Activated T-cell treated with anti-CD3 and anti-CD28 coated beads for 1 hour (primary cell): ENCODE results near the gene CLSTN2.

Source experiments
- DNase-seq: peaks from one replicate; pipeline ENCODE4 v3.0.0-alpha.2; 2020; ENCODE audit warnings: low read depth

The CLSTN2 gene

DNA sequence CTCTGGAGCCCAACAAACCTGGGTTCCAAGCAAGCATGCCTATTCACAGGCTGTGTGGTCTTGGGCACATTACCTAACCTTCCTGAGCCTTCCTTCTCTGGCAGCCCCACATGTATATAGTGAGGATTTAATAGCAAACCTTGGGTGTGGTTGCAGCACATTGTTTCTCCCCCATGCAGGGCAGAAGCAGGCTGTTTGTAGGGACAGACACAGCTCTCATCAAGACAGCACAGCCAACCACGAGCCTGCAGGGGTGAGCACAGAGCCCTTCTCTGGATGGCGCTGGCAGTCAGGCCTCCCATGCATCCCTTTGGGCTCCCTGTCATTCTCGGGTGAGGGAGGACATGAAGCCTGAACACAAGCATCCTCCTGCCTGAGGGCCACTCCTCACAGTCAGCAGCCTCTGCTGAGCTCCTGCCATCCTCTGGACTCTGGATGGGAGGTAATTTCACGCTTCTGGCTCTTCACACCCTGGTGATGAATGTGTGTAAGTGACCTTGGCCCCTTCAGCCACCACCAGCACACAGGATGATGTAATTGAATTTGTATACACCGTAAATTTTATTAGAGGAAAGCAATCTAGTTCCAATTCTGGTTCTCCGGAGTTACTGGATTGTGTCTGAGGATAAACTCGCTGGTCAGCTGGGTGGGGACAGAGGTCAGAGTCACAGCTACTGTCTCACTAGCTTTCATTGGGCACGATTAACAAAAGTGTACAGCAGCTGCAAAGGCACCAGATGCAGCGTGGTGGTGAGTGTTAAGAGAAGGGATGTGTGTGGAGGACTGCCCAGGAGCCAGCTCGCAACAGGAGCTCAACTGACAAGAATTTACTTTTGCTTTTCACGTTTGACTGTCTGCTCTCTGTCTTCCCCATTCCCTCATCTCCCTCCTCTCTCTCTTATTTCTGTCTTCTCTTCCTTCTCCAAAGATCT, 118.1 kb downstream of the CLSTN2 start:
- no peak for DNase-seq

DNA sequence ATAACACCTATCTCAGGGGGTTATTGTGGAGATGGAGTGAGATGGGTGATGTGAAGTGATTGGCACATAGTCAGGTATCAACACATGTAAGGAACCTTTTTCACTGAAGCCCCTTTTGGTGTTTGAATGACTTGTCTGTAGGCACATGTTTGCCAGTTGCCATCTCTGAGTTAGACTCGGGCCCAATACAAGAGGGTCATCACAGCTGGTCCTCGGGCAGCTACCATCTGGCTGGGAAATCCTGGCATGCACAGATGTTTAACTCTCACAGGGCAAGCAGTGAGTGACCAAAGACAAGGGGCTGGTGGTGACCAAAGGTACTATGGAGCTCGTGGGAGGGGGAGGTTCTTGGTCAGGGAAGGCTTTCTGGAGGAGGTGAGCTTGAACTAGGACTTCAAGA, 118.8 kb downstream of the CLSTN2 start:
- no peak for DNase-seq

DNA sequence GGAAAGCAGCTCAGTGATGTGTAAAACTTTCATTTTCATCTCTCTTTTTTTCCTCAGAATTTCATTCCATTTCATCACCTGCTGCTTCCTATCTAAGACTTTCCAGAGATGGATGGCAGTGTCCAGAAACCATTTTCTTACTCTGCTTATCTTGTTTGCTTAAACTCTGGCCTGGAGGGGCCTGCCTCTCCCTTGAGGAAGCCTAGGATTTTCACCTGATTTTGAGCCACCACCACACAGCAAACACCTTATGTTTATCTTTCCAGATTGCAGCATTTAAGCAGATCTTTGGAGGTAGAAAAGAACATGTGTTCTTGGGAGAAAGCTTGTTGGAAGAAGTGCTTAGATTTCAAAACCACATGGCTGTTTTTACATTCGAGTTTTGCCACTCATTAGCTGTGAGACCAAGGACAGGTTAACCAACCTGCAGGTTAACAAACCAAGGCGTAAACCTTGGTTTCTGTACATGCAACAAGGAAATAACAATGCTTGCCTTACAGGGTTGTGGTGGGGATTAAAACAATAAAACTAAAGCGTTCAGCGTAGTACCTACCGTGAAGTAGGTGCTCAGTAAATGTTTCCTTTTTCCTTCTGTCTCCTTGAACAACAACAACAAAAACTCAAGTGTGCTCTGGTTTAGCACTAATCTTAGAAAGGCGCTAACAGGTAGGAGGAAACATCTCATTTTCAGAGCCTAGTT, 120.3 kb downstream of the CLSTN2 start:
- DNase-seq: no peak

- no peak for DNase-seq
Measured at GRCh38 chr3:140056047-140056446, 121.1 kb downstream of the CLSTN2 start.

- no peak for DNase-seq
Measured at GRCh38 chr3:140061211-140061610, 126.2 kb downstream of the CLSTN2 start.

DNA sequence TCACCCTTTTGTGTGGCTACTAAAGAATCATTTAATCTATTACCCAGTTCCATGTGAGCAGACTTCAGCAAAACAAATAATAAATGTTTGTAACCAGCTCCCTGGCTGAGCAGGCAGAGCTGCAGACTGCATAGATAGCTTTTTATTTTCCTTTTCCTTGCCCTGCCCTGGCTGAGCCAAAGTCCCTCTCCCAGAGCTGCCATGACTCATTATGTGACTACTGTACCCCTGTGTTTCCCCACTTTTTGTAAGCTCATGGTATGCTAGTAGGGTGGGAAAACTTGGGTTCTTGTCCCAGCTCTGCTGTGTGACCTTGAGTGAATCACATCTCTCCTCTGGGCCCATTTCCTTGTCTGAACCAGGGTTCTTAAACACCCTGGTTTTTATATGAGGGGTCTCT, 127.5 kb downstream of the CLSTN2 start:
- DNase-seq: no peak

- DNase-seq: no peak
Measured at GRCh38 chr3:140067487-140067886, 132.5 kb downstream of the CLSTN2 start.

DNA sequence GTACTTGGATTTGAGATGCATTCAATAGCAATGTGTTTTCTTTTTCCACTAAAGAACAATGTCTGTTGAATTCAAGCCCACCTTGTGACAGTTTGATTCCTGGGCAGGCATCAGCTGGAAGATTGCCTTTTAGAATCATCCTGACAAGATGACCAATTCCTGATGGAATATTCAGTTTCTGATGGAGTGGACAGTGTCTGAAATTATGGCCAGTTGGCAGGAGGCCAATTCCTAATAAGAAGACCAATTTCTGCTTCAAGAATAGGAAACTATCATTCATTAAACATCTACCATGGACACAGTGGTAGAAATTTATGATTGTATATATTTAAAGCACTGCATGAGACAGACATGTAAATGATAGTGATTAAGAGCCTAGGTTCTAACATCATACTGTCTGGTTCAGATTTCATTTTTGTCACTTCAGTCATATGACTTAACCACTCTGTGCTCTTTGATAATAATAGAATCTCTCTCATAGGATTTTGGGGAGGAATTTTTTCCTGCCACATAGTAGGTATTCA, 133.6 kb downstream of the CLSTN2 start:
- no peak for DNase-seq

- DNase-seq: no peak
Measured at GRCh38 chr3:140073278-140074045, 138.5 kb downstream of the CLSTN2 start.

- no peak for DNase-seq
Measured at GRCh38 chr3:140076552-140076951, 141.6 kb downstream of the CLSTN2 start.

GRCh38 chr3:140077406-140077805, 142.4 kb downstream of the CLSTN2 start:
- DNase-seq: no peak

DNA sequence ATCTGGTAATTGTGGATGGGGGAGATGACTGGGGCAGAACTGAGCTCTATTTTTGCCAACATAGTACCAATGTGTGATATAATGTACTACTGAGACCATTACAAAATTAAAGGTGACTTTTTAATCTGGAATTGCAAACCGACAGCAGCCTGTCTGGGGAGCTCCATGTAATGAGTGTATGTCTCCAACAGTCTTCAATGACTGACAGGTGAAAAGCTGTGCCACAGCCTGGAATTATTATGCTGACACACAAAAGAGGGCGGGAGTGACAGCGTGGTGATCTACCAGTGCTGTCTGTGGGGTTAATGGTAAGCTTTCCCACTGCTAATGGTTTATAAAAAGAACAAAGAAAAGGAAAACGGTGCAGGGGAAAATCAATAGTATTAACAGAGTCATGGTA, 143.4 kb downstream of the CLSTN2 start:
- no peak for DNase-seq

- no peak for DNase-seq
Measured at GRCh38 chr3:140078940-140079339, 144.0 kb downstream of the CLSTN2 start.

DNA sequence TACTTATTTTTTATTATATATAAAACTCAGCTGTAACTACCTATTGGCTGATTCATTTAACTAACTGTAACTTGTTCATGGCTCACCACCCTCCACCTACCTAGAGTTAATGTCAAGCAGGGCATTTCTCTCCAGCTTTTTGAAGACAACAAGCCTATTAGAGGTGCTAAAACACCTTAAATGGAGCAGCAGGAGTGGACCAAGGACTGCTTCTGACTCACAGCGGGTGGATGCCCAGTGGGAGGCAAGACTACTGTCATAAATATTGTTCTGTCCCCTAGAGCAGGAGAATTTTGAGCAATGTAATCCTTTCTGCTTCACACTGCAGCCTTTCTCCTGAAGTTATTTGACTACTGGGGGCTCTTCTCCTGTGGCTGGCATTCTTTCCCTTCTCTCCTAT, 146.9 kb downstream of the CLSTN2 start:
- DNase-seq: no peak

DNA sequence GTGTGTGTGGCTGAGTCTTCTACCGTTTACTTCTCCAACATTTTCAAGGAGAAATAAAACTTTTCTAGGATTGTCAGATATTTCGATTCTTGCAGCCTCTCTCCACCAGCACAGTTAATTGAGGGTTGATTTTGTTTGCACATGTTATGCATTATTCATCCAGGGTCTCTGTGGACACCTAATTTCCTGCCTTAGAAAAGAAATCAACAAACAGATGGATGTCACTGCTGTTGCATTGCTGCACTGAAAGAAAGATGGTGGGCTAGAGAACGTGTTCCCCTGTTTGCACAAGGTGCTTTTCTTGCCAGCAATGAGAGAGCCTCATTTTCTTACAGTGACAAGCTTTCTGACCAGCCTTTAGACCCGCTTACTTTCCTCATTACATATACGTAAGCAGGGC, 150.0 kb downstream of the CLSTN2 start:
- DNase-seq: no peak

DNA sequence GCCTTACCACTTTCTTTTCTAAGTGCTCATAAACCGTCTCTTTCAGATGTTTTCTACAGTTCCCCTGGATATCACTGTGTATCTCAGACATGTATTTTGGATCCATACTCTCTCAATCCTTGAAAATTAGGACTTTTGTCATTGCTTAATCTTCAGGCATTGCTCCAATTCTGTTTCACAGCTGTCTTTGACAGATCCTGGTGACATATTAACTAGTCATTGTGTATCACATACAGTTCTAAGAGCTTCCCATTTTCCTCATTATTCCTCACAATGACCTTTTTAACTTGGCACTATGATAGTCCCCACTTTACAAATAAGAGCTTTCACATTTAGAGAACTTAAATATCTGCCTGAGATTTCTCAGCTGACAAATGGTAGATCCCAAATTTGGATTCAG, 151.7 kb downstream of the CLSTN2 start:
- DNase-seq: no peak

- DNase-seq: no peak
Measured at GRCh38 chr3:140088058-140088457, 153.1 kb downstream of the CLSTN2 start.

GRCh38 chr3:140088513-140088912, 153.5 kb downstream of the CLSTN2 start:
- no peak for DNase-seq

DNA sequence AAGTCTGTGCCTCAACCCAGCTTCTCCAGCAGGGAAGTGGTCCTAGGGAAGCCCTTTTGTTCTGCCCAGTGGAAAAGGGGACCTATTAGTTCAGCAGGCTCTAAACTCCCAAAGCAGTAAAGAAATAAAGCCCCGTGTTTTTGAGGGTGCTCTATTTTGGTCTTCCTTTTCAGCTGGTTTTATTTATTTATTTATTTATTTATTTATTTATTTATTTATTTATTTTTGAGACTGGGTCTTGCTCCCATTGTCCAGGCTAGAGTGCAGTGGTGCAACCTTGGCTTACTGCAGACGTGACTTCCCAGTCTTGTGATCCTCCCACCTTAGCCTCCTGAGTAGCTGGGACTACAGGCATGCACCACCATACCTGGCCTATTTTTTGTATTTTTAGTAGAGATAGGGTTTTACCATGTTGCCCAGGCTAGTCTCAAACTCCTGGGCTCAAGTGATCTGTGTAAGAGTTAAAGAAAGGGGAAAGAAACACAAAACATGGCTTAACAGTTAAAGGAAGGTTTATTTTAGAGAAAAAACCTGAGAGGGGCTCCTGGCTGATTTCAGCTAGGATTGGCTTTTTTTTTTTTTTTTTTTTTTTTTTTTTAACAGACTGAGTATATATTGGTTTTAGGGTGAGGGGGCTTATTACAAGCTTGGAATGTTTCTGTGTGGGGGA, 154.6 kb downstream of the CLSTN2 start:
- no peak for DNase-seq

DNA sequence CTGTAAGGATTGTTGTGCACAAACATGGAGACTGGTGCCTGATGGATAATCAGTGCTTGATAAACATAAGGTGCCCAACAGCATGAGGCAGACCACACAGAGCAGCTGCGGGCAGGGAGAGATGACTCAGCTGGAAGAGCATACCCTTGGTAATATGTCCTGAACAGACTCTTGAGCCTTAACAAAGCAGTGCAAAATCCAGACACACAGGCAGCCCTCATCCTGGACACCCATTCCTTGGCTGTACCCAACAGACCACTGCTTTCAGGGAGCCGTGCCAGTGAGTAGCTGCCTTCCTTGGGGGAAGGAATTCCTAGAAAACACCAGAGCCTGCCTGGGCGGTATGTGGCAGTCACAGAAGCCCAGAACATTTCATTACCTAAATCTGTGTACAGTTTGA, 156.2 kb downstream of the CLSTN2 start:
- no peak for DNase-seq

- no peak for DNase-seq
Measured at GRCh38 chr3:140092848-140093536, 158.0 kb downstream of the CLSTN2 start.
